GM18858 (cell line): ENCODE data around the gene GLI3.
A peak's percentile ranks its signal among the peaks of the same experiment; 100 is the strongest.

Experiments
- ATAC-seq: cut with Tn5 transposase; IDR thresholded peaks from one replicate; pipeline ENCODE4 v1.9.1; 2021; ENCODE audit not compliant: unreplicated experiment

The GLI3 gene

DNA sequence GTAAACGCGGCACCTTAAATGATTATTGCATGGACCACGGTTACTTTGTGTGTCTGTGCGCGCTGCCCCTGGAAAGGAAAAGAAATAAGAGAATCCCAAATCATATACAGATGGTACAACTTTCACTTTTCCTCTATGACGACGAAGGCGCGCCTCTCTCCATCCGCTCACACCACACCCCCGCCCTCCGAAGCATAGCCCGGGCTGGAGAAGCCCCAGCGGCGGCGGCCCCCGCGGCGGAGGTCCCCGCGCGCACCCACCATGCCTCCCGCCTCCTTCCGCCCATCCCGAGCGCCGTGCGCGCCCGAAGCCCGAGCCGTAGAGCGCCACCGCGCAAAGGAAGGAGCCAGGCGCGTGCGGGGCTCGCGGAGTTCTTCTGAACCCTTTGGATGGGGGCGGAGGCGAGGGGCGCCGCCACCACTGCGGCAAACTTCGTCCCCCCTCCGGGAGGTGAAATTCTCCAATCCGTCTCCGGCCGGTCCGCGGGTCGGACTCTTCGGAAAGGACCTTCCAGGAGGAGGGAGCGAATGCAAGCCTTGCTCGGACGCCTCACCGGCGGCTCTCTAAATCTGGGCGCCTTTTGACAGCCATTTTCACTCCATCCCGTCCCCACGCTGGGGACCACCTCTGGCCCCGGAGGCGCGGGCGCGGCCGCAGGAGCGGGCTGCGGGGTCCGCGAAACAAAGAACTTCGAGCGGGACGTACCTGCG lies 588 bp downstream of the GLI3 start:
- ATAC-seq: peak; percentile 18

DNA sequence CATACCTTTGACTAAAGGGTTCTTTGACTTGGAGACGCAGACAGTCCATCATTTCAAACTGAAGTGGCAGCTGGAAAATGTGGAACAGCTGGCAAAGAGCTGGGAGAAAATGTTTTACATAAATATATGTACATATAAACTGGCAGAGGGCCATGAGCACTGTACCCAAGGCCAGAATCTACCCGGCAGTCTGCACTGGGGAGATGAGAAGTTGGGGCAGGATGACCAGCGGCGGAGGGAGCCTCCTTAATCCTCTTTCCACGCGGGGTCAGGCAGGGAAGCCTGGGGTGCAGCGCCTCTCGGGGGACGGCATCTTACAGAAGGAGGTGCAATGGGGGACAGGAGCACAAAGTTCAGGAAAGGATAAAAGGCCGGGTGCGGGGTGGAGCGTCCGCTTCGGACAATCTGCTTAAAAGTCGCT lies 1.3 kb downstream of the GLI3 start:
- no peak for ATAC-seq

DNA sequence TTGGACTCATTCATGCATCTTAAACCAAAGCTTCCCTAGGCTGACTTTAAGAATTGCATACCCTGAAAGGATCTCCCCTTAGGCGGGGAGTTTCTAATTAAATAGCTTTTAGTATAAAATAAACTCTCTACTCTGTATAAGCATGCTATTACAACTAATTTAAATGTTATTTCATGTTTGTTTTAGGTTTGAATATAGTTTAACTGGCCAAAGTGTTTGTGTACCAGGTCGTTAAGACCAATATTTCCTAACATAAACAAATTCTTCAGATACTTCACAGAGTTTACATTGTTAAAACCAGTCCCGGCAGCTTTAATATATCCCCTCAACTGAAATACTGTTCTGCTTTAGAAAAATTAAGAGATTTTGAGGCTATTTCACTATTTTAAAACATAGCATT lies 2.3 kb downstream of the GLI3 start:
- ATAC-seq: no peak

DNA sequence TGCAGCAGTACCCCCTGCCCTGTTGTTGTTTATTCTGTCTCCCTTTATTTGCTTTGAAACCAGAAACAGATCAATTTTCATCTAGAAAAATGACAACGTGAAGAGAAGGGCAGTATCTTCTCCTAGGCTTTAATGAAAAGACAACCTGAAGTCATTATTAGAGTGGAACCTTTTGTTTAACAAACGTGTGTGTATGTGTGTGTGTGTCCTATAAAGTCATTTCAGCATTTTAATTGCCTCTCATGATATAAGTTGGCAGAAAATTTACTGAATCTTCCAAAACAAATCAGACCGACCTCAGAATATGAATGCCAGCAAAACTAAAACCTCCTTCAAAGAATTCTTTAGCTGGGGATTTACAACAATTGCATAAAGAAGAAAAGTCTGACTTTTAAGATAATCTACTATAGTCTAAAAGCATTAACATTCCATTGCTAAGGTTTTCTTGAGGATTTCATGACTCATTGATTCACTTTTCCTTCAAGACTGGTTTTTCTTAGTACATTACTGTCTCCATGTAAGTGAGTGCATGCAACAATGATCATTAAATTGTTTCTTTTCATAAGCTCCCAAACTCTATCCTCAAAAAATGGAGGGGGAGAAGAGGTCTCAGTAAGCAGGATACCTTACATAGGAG lies 3.2 kb downstream of the GLI3 start:
- ATAC-seq: no peak

DNA sequence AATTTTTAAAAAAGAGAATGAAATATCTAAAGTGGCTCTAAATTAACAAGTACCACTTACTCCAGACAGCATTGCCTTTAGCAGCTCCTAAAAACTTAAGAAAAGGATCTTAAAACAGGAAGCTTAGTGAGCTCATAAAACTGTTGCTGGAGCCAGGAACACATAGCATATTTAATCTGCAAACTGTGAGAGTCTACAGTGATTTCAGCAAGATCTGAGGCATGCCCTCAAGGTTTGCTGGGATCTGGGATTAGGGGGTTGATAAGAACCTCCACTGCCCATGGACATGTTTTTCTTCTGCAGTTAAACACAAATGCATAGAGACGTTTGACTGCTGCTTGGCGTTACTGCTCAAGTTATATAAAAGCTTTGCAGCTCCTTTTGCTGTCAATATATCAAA lies 3.8 kb downstream of the GLI3 start:
- ATAC-seq: no peak

DNA sequence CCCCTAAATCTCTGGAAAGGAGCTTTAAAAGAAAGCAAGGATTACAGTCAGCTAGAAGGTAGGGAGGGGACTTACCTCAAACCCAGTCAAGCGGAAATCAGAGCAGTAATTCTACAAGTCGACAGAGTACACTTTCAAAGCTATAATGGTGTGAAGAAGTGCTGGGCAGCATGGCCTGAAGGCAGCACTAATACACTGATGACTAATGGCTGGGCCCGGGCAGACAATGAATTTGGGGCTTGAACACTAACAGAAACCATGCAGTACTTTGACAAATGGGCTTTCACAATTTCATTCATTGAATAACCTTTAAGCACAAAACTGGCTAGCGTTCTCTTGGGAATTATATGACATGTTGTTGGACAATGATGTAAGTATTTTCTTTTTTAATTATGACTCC lies 4.7 kb downstream of the GLI3 start:
- ATAC-seq: no peak

DNA sequence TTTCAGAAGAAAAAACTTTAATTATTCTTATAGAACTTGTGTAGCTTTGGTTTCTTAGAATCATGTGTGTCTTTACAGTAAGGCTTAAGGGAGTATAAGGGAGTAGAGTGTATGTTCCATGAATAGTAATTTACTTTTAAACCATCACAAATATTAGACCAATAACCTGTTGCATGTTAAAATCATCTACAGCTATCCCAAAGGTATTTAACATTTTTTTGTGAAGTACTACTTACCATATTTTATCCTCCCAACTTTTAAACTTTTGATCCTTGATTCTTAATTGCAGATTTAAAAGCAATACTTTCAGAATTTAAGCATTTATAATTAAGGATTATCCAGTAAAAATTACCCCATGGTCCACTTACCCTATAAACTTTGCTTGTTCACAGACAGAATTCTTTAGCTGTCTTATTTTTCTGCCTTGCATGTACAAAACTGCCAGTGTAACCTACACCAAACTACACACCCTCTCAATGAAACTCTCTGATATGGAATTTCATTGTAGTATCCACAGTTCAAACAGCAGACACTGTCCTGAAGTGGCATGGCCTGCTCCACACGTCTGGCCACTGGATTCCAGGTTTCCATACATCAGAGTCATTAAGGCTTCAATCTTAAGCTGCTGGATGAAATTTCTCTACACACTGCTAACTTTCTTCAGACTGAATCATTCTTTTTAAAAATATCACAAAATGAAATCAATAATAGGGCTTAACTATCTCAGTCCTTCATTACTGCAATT lies 5.8 kb downstream of the GLI3 start:
- ATAC-seq: no peak

DNA sequence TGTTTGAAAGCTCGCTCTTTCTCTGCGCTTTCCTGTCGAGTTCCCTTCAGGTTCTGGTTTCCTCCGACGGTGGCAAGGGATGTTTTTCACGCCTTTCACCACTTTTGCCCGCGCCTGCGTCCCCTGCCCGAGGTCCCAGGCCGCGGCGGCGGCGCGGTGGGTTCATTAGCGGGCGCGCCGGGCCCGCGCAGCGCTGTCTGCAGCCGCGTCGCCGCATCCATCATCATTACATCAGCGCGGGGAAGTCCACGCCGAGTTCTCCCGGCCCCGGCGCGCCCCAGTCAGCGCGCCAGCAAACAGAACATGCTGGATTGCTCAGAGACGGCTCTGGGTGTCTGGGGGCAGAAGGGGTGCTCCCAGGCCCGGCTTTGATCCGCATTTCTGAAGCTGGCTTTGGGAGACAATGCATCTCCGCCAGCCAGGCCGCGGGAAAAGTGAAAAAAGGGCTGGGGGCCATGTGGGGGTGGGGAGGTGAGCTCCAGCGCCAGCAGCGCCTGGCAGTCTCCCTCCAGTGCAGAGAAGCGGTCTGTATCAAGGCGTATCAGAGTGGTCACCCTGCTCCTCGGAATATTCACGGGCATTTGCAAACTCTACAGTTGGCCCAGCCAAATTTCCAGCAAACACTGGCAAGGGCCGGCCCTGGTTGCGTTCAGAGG lies 8.9 kb downstream of the GLI3 start:
- ATAC-seq: peak; percentile 7

DNA sequence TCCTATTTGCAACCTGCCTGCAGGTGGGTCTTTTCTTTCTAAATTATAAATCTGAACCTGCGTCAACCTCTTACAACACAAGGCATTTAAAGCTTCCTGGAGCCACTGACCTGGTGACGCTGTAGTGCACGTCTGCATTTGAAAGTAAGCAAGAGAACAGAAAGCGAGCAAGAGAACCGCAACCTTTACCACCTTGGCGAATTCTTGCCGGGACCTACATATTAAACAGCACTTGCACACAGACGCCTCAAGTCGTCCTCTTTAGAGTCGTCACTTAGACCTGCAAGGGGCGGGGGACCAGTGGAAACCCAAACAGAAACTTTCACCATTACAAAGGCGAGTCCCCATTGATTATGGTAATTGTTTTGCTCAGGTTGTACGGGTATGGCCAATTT lies 9.5 kb downstream of the GLI3 start:
- peak; percentile 71 for ATAC-seq

DNA sequence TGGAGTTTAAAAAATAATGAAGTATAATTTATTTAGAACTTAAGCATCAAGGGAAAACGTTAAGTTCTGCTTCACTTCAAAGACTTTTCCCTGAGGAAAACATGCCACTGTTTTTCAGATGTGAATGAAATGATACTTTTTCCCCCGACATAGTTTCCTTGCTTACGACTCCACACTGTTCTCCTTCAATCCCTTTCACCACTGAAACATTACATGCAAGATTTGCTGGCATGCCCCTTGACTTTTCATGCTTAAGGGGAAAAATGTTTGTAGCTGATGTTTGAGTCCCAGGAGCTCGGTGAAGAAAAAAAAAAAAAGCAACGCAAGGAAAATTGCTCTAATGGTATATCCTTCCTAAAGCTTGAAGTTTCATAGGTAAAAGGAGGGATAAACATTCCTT lies 10.0 kb downstream of the GLI3 start:
- no peak for ATAC-seq

DNA sequence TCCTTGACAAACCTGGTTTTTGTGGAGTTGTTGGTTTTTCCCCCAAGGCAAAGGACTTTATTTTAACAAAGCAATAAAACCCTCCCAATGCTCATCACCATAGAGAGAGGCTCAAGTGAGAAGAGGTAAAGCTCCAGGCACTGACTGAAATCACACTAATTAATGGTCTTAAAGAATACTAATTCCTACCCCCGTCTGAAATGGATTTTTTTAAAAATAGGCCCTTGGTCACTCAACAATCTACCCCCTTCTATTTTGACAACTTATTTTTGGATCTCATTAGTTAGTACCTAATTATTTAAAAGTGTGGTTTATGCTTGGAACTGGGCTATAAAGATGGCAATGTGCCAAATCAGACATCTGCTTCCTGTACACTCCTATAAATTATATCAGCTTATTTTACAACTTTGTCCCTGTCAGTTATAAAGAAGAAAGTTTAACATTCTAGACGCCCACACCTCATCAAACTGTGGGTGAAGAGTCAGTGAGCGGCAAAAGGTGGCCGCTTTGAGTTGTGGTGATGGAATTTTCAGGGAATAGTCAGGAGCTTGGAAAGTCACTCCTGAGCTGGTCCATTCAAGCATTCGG lies 10.6 kb downstream of the GLI3 start:
- ATAC-seq: no peak

DNA sequence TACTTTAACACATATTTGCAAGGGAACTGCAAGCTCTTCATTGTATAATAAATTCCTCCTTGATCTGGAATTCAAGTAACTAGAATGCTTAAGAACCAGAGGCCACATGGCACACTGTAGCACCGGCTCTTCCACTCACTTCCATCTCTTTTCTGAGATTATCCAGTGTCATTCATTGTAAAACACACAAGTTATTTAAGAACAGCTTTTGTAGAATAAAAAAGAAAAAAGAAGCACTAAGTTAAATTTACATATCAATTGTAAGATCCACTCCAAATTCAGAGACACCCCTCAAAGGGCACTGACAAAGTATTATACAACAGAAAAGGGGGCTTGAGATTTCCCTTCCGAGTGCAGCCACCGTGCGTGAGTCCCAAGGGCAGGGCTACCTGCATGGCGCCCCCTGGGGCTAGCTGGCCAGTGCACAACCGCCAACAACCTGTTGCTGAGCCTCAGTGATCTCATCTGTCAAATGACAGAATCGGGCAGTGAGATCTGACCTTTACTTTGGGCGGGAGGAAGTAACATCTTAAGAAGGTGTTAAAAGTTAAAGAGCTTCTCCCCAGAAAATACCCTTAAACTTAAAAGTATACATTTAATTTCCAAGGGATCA lies 12.5 kb downstream of the GLI3 start:
- ATAC-seq: no peak

DNA sequence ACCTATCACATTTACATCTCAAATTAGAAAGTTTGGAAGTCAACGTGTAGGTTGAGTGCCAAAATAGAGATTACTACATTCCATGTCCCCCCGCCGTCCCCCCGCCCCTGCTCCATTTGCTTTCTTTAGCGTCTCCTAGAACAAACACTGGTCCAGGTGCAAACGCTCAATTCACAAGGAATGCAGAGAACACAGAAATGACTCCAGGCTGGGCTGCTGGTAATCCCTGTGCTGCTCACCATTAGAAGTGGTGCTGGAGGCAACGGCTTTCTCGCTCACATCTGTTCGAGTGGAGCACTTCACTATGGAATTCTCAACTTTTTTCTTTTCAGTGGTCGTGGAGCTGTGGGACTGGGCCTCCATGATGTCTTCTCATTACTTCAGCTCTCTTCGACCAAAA lies 14.1 kb downstream of the GLI3 start:
- ATAC-seq: no peak

DNA sequence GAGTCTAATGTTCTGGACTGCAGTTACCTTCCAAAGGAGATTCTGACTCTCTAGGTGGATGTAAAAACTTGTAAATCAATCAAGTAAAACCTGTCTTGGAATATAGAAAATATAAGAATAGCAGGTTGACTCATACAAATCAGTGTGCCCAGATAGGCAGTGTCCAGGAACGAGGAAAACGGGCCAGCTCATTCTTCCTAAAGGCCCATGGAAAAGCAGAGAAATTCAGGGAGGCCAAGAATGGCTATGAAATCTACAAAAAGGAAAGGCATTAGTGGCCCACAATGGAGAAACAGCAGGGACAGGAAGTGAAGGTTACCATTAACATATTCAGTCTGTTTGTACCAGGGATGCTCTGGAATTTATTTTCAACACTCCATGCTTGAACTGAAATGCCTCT lies 14.9 kb downstream of the GLI3 start:
- no peak for ATAC-seq

DNA sequence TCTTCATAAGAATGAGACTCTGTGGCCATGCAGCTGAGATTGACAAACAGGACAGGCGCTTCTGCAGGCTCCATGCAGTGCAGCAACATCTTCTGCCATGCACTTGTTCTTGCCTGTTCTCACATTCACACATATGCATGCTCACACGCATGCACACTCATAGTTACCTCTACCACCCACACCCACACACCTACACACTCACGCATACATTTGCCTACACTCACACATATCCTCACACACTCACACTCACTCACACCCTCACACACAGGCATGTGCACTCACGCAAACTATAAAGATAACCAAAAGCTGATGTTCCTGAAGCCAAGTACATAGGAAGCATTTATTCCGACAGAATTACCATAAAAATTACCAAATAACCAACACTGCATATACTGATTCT lies 15.7 kb downstream of the GLI3 start:
- no peak for ATAC-seq

DNA sequence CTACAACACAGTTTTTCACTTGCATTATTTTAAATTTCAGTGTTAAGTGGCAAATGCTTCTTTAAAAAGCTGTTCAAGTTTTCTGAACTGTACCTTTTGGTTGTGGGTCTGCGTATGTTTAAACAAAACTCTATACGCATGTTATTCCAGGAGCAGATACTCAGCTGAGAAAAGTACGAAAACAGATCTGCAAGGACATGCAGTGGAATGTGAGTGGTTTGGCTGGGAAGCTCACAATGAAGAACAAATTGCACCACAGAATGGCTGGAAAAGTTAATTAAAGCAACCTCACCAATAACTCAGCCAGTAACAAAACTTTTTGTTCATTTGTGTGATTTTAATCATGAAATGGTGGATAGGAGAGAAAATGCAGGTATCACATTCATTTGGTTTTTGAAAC lies 17.6 kb downstream of the GLI3 start:
- no peak for ATAC-seq

DNA sequence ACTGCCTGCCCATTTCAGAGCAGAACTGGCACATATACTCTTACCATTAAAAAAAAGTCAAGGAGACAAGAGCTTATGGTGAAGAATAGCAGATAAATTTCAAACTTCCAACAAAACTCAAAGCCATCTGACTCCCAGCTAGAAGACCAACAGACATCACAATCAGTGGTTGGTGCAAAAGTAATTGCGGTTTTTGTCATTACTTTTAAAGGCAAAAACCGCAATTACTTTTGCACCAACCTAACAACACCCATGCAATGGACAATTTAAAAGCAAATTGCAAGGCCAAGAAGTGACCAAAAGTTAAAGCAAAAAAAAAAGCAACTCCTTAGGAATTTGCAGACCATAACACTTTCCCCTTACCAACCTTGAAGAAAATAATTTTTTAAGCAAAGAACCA lies 18.8 kb downstream of the GLI3 start:
- no peak for ATAC-seq

DNA sequence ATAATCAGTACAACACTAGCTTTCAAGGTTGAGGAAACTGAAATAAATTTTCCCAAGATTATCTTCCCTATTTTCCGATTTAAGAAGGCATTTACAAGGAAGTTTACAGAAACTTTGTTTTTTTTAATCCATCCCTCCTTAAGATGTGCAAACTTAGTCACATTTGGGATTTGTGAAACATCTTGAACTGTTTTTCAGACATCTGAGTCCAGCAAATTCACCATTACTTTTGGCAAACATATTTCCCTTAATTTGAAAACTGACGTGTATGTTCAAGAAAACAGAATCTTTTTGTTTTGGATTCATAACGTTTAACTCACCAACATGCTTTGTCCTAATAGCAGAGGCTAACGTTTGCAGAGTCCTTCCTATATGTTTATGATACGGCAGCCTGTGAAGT lies 19.5 kb downstream of the GLI3 start:
- no peak for ATAC-seq

DNA sequence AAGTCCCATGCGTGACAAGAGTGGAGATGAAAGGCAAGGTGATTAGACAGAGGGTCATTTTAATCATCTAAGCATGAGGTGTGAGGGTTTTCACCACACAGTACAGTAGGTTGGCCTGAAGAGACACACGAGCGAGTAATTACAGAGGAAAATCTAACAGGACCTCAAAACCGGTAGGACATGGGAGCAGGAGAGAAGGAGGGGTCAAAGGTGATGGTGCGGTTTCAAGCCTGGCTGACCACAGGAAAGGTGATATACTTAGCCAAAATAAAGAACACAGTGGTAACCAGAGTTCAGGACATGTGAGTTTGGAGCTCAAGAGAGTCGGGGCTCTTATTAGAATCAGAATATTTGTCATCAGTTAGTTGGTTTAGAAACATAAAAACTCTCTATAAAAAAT lies 20.0 kb downstream of the GLI3 start:
- ATAC-seq: no peak

DNA sequence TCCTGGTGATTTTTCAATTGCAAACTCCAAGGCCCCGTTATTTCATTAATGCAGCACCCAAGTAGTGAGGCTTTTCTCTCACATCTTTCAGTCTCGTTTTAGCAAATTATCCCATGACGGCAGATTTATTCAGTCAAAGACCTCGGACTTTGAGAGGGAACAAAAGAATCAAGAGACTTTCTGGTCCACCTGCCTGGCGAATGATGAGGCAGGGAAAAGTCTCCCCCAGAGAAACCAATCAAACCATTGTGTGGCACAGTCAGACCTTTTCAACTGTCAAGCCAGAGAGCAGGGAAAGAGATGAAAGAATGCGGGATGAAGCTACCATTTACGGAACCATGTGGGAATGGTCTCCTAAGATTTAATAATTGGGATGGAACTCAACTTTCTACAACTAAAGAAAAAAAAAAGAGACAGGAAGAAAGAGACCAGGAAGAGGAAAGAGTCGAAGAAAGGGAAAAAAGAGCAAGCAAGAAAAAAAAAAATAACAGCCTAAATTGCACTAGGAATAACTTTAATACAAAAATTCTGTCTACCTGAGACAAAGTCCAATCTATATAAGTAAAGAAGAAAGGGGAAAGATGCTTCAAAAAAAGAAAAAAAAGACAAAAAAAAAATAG lies 22.8 kb downstream of the GLI3 start:
- no peak for ATAC-seq

DNA sequence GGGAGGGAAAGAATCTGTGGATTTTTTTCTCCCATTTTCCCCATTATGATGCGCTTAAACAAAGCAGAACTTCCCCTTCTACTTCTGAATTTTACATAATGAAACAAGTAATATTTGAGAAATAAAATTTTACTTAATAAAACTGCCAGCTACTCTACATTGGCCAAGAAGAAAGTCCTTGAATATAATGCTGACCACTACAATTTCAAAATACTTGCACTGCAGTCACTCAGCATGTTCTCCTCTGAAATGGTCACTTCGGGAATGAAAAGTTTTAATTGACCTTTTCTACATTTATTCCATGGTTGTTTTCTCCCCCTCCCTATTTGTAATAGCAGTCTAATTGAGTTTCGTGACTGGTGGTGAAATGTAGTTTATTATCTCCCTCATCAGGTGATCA lies 23.9 kb downstream of the GLI3 start:
- ATAC-seq: no peak
